Endometrial microvascular endothelial cells (primary cell): ENCODE data around the gene TRAF7. TPM values are rescaled to one million over a fixed set of nuclear protein-coding genes. Genes with fewer than 3 reads are reported as not detected.

Experiments
- in situ Hi-C: cut with HindIII; loops from 2 replicates; pipeline ENCODE4 v1.10.0; 2017; ENCODE audit warnings: low sequenced_read_pairs, low pct_unique_long_range_greater_than_20kb; ENCODE audit errors: inconsistent ontology term
- total RNA-seq: library from RNA; depleted of rRNA; stranded (reverse); fragments of >200 nt; gene quantifications from one replicate; pipeline ENCODE4 v1.2.3, GENCODE V29; 2015; ENCODE audit errors: inconsistent ontology term

TRAF7 gene
- total RNA-seq, 1 donor from 2014 or later, result 87.3 TPM

DNA sequence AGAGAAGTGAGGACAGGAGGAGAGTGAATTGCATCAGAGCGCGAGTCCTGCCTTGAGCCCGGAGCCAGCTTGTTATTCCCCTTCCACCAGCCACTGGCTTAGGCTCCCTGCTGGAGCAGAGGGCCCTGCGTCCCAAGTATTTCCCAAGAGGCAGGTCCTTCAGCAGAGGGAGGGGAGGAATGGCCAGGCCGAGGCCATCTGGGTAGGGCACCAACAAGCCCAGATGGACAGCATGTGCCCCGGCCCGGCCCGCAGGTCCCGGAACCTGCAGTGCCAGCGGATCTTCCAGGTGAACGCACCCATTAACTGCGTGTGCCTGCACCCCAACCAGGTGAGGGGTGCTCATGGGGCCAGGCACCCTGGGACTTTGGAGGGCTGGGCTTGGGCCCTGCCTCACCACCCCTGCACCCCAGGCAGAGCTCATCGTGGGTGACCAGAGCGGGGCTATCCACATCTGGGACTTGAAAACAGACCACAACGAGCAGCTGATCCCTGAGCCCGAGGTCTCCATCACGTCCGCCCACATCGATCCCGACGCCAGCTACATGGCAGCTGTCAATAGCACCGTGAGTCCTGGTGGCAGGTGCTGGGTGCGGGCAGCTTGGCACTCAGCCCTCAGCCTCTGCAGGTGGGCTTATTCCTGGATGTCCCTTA, 51.3 kb downstream of the TRAF7 start:
- in situ Hi-C loops, result no loop called here

DNA sequence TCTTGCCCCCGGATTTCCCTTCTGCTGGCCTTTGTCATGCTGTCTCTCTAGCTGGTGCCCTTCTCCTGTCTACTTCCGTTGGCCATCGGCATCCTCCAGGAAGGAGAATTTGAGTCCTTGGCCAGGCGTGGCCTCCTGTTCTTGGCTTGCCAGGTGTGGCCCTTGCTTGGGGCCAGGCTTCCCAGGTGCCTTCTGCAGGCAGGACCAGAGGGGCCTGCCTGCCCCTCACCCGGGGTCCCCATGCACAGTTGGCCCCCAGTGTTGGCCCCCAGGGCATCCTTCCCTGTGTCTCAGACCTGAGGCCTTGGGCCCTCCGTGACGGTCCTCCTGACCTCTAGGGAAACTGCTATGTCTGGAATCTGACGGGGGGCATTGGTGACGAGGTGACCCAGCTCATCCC, 52.3 kb downstream of the TRAF7 start:
- in situ Hi-C loops, result no loop called here

DNA sequence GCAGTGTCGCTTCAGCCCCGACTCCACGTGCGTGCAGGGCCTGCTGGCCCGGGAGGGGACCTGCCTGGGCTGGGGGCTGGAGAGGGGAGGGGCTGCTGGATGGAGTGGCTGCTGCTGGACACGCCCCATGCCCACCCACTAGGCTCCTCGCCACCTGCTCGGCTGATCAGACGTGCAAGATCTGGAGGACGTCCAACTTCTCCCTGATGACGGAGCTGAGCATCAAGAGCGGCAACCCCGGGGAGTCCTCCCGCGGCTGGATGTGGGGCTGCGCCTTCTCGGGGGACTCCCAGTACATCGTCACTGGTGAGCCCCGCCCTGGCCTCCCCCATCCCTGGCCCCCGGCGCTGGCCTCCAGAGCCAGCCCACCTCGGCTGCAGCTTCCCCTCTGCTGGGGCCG, 52.7 kb downstream of the TRAF7 start:
- in situ Hi-C loops, result no loop called here

DNA sequence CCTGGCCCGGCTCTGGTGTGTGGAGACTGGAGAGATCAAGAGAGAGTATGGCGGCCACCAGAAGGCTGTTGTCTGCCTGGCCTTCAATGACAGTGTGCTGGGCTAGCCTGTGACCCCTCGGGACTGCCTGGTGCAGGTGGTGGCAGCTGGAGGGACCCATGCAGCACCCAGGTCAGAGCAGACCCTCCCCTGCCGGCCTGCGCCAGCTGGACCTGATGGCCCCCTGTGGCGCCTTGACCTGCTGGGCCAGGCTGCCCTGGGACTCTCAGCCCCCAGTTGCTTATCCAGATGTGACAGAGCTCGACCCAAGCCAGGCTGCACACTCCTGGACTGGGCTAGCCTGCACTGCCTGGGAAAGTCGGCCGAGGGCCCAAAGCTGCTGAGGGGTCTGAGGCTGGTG, 53.2 kb downstream of the TRAF7 start:
- in situ Hi-C loops, result no loop called here

DNA sequence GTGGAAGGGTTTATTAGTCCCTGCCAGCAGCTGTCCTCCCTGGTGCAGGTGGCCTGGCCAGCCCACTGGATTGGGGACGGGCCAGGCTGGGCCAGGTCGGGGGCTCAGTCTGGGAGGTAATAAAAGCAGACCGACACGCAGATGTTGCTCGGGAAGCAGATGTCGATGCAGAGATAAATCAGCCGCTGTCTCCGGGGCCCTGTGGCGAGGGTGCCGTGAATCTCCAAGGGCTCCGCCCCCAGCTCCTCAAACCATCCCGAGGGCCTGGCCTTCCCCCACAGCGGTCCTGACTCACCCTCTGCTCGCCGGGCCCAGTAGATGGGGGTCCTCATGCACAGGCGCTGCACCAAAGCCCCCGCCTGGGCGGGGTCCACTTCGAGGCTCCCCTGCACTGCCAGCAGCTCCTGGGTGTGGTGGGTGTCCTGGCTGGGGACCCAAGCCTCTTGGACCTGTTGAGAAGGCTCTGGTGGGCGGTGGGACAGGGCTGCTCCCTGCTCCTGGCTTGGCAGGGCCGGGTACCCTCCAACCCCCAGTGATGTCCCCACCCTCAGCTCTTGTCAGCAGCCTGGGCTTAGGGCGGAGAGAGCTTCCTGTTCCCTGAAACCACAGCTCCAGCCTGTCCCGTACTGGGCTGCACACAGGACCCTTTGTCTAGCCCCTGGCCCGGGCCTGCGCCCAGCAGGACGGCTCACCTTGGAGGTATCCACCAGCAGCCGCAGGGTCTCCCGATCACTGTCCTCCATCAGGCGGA, 53.9 kb downstream of the TRAF7 start:
- in situ Hi-C loops, result no loop called here

DNA sequence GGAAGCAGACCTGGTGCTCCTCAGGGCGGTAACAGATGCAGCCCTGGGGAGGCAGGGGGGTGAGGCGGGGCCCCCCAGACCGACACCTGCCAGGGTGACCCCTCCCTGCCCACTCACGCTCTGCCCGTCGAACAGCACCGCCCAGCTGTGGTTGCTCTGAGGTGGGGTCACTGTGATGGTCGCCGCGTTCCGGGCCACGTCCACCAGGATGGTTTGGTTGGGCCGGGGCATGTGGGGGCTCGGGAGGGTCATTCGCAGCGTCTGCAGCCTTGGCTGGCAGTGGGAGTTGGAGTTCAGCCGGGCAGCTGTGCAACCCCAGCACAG, 54.4 kb downstream of the TRAF7 start:
- in situ Hi-C loops, result no loop called here

DNA sequence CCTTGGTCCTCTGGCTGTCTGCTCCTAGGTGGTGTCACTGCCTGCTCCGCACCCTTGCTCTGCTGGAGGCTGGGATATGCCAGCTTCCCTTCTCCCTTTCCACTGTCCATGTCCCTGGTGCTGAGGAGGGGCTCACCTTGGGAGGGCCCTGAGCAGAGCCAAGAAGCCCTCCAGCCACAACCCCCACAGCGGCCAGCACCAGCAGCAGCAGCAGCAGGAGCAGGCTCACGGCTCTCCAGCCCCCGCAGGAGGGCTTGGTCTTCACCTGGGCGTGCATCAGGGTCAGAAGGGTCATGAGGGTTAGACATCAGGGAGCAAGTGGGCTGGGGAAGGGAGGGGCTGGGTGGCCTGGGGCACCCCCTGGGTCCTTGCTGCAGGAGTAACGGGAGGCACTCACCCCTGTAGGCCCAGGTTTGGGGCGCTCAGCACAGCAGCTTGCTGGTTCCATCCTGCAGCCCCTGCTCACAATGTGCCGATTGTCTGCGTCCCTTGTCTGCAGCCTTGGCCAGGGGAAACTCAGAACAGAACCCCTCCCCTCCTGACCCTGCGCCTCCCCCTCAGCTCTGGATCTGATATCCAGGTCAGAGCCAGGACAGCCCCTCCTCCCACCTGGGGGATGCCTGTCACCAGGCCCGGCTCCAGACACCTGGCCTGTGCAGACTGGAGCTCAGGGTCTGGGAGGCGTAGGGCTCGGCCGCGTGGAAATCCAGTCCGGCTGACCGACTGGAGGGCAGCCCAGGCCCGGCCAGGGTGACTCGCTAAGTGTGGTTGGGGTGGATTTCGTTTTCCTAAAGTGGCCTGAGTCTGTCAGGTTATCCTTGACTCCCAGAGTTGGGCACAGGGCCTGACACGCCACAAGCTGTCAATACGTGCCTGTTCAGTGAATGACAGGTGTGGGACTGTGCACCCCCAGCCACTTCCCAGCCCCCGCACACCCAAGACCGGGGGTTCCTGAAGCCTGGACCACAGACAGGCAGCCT, 55.1 kb downstream of the TRAF7 start, which contains the start of gene BRICD5:
Gene BRICD5, minus strand, starts transcription at position 478 of the 980 bp plus-strand sequence. Its CDS starts 30 bp downstream, at position 448.
- in situ Hi-C loops, result no loop called here

DNA sequence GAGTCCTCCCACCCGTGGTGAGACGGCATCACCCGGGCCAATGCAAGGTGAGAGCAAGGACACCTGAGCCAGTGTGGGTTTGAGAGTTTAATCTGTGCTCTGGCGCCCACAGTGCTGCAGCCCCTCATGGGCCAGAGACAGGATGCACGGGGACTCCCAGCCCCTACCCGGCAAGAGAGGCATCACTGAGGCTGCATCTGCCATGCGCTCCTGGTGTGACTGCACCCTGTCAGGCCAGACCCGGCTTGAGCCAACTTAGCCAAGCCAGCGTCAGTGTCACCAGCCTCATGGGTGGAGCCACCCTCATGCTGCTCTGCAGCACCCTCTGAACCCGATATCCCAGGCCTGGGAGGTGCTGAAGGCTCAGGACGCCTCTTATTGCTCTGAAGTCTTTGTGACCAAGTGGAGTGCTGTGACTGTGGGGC, 56.4 kb downstream of the TRAF7 start:
- in situ Hi-C loops, result no loop called here

DNA sequence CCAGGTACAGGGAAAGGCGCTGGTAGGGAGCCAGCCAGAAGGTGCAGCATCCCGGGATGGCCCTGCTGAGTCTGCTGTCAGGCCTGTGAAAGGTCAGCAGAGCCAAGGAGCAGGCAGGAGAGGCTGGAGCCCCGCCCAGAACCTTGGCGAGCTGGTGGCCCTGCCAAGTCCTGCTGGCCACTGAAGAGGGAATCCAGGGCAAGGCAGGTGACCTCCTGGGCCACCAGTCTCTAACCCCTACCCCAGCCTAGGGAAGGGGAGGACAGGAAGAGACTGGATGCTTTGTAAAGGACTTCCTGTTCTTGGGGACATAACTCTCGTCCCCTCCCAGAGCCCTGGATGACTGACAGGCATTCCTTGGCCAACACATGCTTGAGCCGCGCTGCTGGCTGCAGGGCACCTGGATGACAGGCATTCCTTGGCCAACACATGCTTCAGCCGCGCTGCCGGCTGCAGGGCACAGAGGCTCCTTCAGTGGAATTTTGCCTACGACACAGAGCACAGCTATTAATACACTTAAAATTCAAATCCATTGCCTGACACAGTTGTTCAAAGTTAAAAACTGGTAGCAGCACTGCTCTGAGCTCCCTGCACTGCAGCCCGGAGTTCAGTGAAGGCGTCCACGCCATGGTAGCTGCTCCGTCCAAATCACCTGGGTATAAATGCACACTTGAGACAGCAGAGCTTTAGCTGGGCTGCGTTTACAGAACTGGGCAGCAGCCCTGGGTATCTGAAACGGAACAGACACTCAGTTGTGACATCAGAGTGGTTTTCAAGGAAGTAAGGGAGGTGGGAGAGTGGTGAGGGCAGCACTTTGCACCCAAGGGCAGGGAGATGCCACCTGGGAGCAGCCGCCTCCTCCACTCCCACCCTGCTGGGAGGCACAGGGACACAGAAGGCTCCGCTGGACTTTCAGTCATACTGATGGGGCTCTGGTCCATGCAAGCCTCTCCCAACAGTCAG, 57.1 kb downstream of the TRAF7 start:
- in situ Hi-C loops, result no loop called here

DNA sequence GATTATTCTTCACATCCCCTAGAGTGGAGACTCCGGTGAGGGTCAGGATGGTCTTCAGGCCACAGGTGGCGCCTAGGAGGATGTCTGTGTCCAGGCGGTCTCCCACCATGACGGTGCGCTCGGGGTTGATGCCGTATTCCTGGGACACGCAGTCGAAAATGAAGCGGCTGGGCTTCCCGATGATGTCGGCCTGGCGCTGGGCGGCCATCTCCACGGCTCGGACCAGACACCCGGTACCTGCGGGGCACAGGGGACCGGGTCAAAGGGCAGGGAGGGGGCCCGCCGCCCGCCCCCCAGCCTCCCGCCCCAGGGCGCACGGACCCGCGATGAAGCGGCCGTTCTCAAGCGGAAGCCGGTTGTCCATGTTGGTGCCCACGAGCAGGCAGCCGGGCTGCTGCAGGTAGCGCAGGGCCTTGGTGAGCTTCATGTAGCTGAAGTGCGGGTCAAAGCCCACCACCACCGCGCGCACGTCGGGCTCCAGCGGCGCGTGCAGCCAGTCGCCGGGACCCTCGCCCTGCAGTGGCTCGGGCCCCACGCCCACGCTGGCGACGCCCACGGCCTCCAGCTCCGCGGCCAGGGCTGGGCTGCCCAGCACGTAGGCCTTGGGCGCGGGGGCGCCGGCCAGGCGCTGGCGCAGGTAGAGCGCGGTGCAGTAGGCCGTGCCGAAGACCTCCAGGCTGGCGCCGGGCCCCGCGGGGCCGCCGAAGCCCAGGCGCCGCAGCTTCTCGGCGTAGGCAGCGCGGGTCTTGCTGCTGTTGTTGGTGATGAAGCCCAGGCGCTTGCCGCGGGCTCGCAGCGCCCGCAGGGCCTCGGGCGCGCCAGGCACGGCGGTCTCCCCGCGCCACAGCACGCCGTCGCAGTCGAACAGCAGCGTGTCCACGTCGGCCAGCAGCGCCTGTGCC, 58.5 kb downstream of the TRAF7 start:
- in situ Hi-C loops, result no loop called here

DNA sequence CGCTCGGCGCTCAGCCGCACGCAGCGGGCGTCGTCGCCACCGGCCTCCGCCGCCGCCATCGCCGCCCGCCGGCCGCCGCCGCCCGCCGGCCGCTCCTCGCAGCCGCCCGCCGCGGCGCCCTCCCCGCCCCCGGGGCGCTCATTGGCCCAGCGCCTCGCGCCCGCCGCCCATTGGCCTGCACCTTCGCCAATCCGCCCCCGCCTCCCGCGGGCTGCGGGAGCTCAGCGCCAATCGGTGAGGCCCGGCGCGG, 59.1 kb downstream of the TRAF7 start, which contains the start of gene PGP:
Gene PGP, minus strand, starts transcription at position 122 of the 250 bp plus-strand sequence. Its CDS starts 63 bp downstream, at position 59.
- in situ Hi-C loops, result no loop called here

DNA sequence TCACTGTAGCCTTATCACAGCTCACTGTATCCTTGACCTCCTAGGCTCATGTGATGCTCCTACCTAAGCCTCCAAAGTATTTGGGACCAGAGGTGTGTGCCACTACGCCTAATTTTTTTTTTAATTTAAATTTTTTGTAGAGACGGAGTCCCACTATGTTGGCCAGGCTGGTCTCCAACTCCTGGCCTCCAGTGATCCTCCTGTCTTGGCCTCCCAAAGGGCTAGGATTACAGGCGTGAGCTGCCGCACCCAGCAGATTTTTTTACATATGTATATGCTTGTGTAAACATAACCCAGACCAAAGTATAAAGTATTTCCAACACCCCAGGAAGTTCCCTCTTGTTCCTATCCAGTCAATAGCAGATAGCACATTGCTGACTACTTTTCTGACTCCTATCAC, 60.7 kb downstream of the TRAF7 start:
- in situ Hi-C loops, result no loop called here

DNA sequence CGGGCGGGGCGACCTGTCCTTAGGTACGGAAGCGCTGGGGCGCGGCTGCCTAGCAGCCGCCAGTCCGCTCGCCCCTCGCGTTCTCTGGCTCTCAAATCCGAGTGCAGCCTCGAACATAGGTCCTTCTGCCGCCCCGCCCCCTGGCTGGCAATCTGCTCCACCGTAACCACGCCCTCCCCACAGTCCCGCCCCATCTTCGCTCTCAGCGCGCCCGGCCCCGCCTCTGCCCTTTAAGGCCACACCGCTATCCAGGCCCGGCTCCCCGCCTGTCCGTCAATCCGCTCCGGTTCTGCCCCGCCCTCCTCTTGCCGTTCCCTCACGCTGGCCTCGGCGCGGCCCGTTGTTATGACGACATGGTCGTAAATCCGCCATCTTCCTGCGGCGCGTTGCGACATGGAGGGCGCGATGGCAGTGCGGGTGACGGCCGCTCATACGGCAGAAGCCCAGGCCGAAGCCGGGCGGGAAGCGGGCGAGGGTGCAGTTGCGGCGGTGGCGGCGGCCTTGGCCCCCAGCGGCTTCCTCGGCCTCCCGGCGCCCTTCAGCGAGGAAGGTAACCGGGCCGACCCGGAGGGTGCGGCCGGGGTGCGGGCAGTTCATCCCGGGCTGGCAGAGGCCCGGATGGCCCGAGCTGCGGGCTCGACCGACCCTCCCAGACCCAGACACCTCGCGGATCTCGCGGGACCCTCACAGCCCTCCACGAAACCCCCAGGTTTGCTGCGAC, 67.8 kb downstream of the TRAF7 start, which contains the start of gene E4F1:
Gene E4F1, plus strand, starts transcription at position 371 of the 721 bp plus-strand sequence. Its CDS starts 23 bp downstream, at position 394.
- in situ Hi-C loops, result no loop called here

DNA sequence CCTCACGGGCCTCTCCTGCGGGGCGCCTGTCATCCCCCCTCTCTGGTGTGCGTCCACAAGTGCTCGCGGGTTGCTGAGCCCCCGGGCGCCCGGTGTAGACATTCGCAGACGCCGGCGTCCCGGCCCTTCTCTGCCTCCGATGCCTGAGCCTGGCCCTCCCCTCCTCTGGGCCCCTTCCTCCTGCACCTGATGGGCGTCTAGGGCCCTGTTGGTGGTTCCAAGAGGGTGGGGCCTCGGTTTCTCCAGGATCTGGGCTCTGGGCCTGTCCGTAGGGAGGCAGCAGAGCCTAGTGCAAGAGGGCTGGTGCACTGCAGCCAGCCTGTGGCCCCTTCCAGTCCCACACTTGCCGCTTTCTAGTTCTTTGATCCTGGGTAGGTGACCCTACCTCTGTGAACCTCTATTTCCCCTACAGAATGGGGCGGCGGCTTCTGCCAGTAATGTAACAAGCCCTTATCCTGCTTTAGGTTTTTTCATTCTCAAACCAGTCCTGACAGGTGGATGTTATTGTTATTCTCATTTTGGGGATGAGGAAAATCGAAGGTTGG, 68.4 kb downstream of the TRAF7 start:
- in situ Hi-C loops, result no loop called here

DNA sequence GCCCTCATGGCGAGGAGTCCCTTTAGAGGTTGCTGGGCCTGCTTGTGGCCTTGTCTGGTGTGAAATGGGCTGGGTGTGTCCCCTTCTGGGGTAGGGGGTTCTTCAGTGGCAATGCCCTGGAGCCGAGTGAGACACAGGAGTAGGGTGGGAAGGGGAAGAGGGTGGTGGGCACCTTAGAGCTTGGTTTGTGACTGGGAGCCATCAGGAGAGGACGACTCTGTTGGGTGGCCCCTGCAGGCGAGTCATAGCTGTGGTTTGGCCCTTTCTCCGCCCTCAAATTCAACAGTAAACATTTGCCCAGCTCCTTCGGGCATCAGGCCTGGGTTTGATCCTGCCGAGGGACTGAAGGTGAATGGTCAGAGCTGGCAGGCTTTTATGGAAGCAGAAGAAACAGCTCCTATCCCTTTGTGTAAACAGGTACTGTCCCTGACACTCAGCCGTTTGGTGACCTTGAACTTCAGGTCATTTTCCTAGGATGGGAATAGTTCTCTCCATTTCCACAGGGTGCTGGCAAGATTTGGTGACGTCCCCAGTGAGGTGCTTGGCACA, 70.7 kb downstream of the TRAF7 start:
- in situ Hi-C loops, result no loop called here

DNA sequence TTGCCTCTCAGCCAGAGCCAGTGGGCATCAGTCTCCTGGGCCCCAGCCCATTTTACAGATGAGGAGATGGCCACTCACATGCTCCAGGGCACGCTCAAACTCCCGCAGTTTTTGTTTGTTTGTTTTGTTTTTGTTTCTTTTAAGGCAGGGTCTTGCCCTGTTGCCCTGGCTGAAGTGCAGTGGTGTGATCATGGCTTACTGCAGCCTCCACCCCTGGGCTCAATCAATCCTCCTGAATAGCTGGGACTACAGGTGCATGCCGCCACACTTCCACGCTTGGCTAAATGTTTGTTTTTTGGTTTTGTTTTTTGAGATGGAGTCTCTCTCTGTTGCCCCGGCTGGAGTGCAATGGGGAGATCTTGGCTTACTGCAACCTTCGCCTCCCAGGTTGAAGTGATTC, 71.3 kb downstream of the TRAF7 start:
- in situ Hi-C loops, result no loop called here
